Measurements from ENCODE around the gene SREK1IP1. TPM values are rescaled to one million over a fixed set of nuclear protein-coding genes. Genes with fewer than 3 reads are reported as not detected.
"Not testable (repeated sequence)": the region's sequence is repeated elsewhere in the genome, so short reads cannot be mapped to it uniquely, and the experiment has no call there.

The SREK1IP1 gene
- total RNA-seq, 1 donor = 12.5 TPM

- no peak for DNase-seq (ENCODE audit: low read depth)
- TF ChIP-seq CTCF (IDR thresholded peaks at IDR 0.05; ENCODE audit: insufficient read depth, low read depth, low read length) = no peak
- no peak overlapping the region for H3K4me3 ChIP-seq (ENCODE audit: low read depth, low read length)
Measured at GRCh38 chr5:64749385-64749784, 19.1 kb downstream of the SREK1IP1 start.

- TF ChIP-seq CTCF (IDR thresholded peaks at IDR 0.05; ENCODE audit: insufficient read depth, low read depth, low read length) = no peak
- no peak for DNase-seq (ENCODE audit: low read depth)
- no peak overlapping the region for H3K4me3 ChIP-seq (ENCODE audit: low read depth, low read length)
Measured at GRCh38 chr5:64746446-64746845, 22.0 kb downstream of the SREK1IP1 start.

- no peak for DNase-seq (ENCODE audit: low read depth)
- no peak overlapping the region for H3K4me3 ChIP-seq (ENCODE audit: low read depth, low read length)
- no peak for TF ChIP-seq CTCF (IDR thresholded peaks at IDR 0.05; ENCODE audit: insufficient read depth, low read depth, low read length)
Measured at GRCh38 chr5:64744914-64745313, 23.6 kb downstream of the SREK1IP1 start.

- DNase-seq (ENCODE audit: low read depth) = peak; percentile 53
- TF ChIP-seq CTCF (IDR thresholded peaks at IDR 0.05; ENCODE audit: insufficient read depth, low read depth, low read length) = no peak
- no peak overlapping the region for H3K4me3 ChIP-seq (ENCODE audit: low read depth, low read length)
Measured at GRCh38 chr5:64742821-64743220, 25.7 kb downstream of the SREK1IP1 start.

- no peak overlapping the region for H3K4me3 ChIP-seq (ENCODE audit: low read depth, low read length)
- DNase-seq (ENCODE audit: low read depth) = no peak
- no peak for TF ChIP-seq CTCF (IDR thresholded peaks at IDR 0.05; ENCODE audit: insufficient read depth, low read depth, low read length)
Measured at GRCh38 chr5:64742411-64742810, 26.1 kb downstream of the SREK1IP1 start.

GRCh38 chr5:64727150-64727549 lies 41.3 kb downstream of the SREK1IP1 start:
- H3K4me3 ChIP-seq (ENCODE audit: low read depth, low read length) = no peak overlapping the region
- DNase-seq (ENCODE audit: low read depth) = no peak
- TF ChIP-seq CTCF (IDR thresholded peaks at IDR 0.05; ENCODE audit: insufficient read depth, low read depth, low read length) = no peak

- TF ChIP-seq CTCF (IDR thresholded peaks at IDR 0.05; ENCODE audit: insufficient read depth, low read depth, low read length) = no peak
- DNase-seq (ENCODE audit: low read depth) = no peak
- H3K4me3 ChIP-seq (ENCODE audit: low read depth, low read length) = no peak overlapping the region
Measured at GRCh38 chr5:64722588-64722987, 45.9 kb downstream of the SREK1IP1 start.

- not testable (repeated sequence) for DNase-seq (ENCODE audit: low read depth)
- H3K4me3 ChIP-seq (ENCODE audit: low read depth, low read length) = peak overlapping the region; percentile 37
Measured at GRCh38 chr5:64714495-64714894, 54.0 kb downstream of the SREK1IP1 start.

Measured in fibroblast of villous mesenchyme (primary cell).